RWPE1 (cell line): ENCODE measurements around the gene KTN1.

Experiments used
- CTCF ChIA-PET: fragments of 350-600 bp; sonication (Branson Sonifier 250); formaldehyde crosslinking; extraction: SDS; loops from one replicate; lab custom pipeline; 2021; lab: Yijun Ruan, JAX
- POLR2A ChIA-PET: fragments of 400-600 bp; formaldehyde crosslinking; extraction: SDS; loops from one replicate; lab custom pipeline; 2020; ENCODE audit warnings: antibody characterized with exemption; ENCODE audit not compliant: low non-redundant PET; lab: Yijun Ruan, JAX
- DNase-seq: peaks from one replicate; pipeline ENCODE4 v3.0.0; 2012; ENCODE audit warnings: low spot score
- H3K27ac ChIP-seq: fragments of 450-650 bp; 2 replicates; pipeline ENCODE4 v1.5.1; 2017
- TF ChIP-seq, protein P1 (sequence below): fragments of 450-650 bp; conservative IDR thresholded peaks from 2 replicates; pipeline ENCODE4 v1.5.1; 2017; ENCODE audit warnings: low read depth, mild to moderate bottlenecking

The KTN1 gene

GRCh38 chr14:55537782-55538181 is 42.2 kb upstream of the KTN1 start:
- no peak overlapping the region for H3K27ac ChIP-seq
- no peak for DNase-seq
- TF ChIP-seq, protein P1, sequence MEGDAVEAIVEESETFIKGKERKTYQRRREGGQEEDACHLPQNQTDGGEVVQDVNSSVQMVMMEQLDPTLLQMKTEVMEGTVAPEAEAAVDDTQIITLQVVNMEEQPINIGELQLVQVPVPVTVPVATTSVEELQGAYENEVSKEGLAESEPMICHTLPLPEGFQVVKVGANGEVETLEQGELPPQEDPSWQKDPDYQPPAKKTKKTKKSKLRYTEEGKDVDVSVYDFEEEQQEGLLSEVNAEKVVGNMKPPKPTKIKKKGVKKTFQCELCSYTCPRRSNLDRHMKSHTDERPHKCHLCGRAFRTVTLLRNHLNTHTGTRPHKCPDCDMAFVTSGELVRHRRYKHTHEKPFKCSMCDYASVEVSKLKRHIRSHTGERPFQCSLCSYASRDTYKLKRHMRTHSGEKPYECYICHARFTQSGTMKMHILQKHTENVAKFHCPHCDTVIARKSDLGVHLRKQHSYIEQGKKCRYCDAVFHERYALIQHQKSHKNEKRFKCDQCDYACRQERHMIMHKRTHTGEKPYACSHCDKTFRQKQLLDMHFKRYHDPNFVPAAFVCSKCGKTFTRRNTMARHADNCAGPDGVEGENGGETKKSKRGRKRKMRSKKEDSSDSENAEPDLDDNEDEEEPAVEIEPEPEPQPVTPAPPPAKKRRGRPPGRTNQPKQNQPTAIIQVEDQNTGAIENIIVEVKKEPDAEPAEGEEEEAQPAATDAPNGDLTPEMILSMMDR: no peak
- POLR2A ChIA-PET: no interaction called here
- CTCF ChIA-PET: no interaction called here

DNA sequence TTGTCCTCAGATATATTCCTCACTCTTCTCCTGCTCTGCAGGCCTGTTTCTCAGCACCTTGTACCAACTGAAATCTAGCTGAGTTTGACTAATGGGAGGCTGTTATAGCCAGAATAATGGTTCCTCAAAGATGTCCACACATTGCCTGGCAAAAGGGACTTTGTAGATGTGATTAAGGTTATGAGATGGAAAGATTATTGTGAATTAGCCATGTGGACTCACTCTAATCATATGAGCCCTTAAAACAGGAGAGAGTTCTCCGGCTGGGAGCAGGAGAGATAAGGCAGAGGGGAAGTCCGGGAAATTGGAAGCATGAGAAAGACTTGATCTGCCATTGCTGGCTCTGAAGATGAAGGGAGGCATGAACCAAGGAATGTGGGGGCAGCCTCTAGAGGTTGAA is 40.0 kb upstream of the KTN1 start:
- CTCF ChIA-PET: no interaction called here
- TF ChIP-seq, protein P1: no peak
- POLR2A ChIA-PET: no interaction called here
- no peak overlapping the region for H3K27ac ChIP-seq
- no peak for DNase-seq

GRCh38 chr14:55540847-55541773 is 38.9 kb upstream of the KTN1 start:
- ChIA-PET POLR2A (no interaction called here), CTCF (interaction anchor here (0.6 to 0.7 kb wide), 2 partner anchors 72 to 793 kb away, joined by 3 read pairs; no protein-coding TSS in a partner anchor)
- peak; percentile 35 for DNase-seq
- H3K27ac ChIP-seq: no peak overlapping the region
- TF ChIP-seq, protein P1: no peak

- ChIA-PET CTCF (interaction anchor here (0.6 kb wide), 1 partner anchor 44 kb away, joined by 3 read pairs; no protein-coding TSS in a partner anchor), POLR2A (no interaction called here)
- H3K27ac ChIP-seq: no peak overlapping the region
- TF ChIP-seq, protein P1: no peak
- DNase-seq: no peak
Measured at GRCh38 chr14:55545779-55546178, 34.2 kb upstream of the KTN1 start.

DNA sequence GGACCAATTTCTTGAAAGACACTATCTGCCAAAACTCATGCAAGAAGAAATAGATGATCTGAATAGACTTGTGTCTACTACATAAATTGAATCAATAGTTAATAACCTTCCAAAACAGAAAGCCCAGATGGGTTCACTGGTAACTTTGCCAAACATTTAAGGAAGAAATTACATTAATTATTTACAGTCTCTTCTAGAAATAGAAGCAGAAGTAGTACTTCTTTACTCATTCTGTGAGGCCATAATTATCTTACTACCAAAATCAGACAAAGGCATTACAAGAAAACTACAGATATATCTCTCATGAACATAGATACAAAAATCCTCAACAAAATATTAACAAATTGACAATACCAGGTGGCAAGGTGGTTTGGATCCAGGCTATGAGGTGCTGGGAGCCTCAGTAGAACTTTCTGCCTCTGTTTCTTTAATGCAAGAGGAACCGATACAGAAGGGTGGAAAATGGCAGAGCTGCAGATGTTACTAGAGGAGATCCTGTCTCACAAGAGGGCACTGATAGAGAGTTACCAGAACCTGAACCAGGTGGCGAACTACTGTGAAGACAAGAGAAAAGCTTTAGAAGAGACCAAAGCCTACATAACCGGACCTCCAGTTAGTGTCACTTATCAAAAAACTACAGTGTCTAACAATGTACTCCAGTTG is 33.7 kb upstream of the KTN1 start:
- TF ChIP-seq, protein P1: no peak
- POLR2A ChIA-PET: no interaction called here
- H3K27ac ChIP-seq: no peak overlapping the region
- DNase-seq: no peak
- CTCF ChIA-PET: interaction anchor here (0.6 kb wide), 1 partner anchor 54 kb away, joined by 3 read pairs; no protein-coding TSS in a partner anchor

- no peak for DNase-seq
- ChIA-PET CTCF (no interaction called here), POLR2A (no interaction called here)
- H3K27ac ChIP-seq: no peak overlapping the region
- TF ChIP-seq, protein P1: no peak
Measured at GRCh38 chr14:55547650-55548315, 32.2 kb upstream of the KTN1 start.
